ENCODE measurements around the gene HSPB2. TPM values are rescaled to one million over a fixed set of nuclear protein-coding genes. Genes with fewer than 3 reads are reported as not detected.

HSPB2 gene
- total RNA-seq, 2 donors from 2014 or later: not detected

DNA sequence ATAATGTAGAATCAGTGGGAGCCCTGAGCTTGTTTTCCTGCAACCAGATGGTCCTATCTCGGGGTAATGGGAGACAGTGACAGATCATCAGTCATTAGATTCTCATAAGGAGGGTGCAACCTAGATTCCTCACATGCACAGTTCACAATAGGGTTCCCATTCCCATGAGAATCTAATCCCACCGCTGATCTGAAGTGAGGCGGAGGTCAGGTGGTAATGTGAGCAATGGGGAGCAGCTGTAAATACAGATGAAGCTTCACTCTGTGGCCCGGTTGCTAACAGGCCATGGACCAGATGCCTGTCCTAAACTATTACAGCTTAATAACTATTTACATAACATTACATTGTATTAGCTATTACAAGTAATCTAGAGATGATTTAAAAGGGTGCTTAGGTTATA lies 41.6 kb downstream of the HSPB2 start:
- peaks cover 5% of the 10 kb centered on the region for H3K36me3 Mint-ChIP-seq (ENCODE audit: low read depth)
- peaks cover 3% of the 10 kb centered on the region for H3K4me1 Mint-ChIP-seq
- no peaks in the 10 kb centered on the region for H3K9me3 ChIP-seq (ENCODE audit: control insufficient read depth, low read length, poor library complexity, severe bottlenecking)
- DNase-seq: no peak
- no peak overlapping the region for H3K27ac Mint-ChIP-seq
- peaks cover 13% of the 10 kb centered on the region for H3K27me3 Mint-ChIP-seq
- no peak for ATAC-seq
- no peak overlapping the region for H3K4me3 Mint-ChIP-seq

GRCh38 chr11:111957663-111958444 lies 45.3 kb downstream of the HSPB2 start:
- Mint-ChIP-seq H3K4me1 (peaks cover 2% of the 10 kb centered on the region), H3K4me3 (no peak overlapping the region), H3K27me3 (peaks cover 5% of the 10 kb centered on the region), H3K36me3 (ENCODE audit: low read depth) (peaks cover 2% of the 10 kb centered on the region), H3K27ac (no peak overlapping the region)
- ATAC-seq (no peak), DNase-seq (no peak)
- H3K9me3 ChIP-seq (ENCODE audit: control insufficient read depth, low read length, poor library complexity, severe bottlenecking): no peaks in the 10 kb centered on the region

DNA sequence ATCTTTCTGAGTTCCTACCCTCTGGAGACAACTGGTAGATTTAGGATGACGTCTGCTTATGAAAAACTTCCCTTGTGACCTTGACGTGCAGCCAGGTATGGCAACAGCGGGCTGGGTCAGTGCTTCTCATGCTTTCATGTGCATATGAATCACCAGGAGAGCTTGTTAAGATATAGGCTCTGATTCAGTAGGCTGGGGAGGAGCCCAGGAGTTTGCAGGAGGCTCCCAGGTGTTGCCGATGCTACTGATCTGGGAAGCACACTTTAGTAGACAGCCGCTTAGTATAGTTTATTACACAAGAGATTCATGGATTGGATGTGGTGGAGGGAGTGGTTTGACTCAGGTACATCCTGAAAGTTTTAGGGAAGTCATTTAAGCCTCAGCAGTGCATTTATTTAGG lies 48.4 kb downstream of the HSPB2 start:
- Mint-ChIP-seq H3K4me3 (no peak overlapping the region), H3K27me3 (peaks cover 5% of the 10 kb centered on the region), H3K36me3 (ENCODE audit: low read depth) (no peaks in the 10 kb centered on the region), H3K27ac (no peak overlapping the region), H3K4me1 (peaks cover 2% of the 10 kb centered on the region)
- ATAC-seq (no peak), DNase-seq (no peak)
- H3K9me3 ChIP-seq (ENCODE audit: control insufficient read depth, low read length, poor library complexity, severe bottlenecking): no peaks in the 10 kb centered on the region

GRCh38 chr11:111961389-111962300 lies 49.1 kb downstream of the HSPB2 start:
- Mint-ChIP-seq H3K27ac (no peak overlapping the region), H3K4me3 (no peak overlapping the region), H3K4me1 (peaks cover 2% of the 10 kb centered on the region), H3K36me3 (ENCODE audit: low read depth) (no peaks in the 10 kb centered on the region), H3K27me3 (peaks cover 5% of the 10 kb centered on the region)
- ATAC-seq (no peak), DNase-seq (no peak)
- H3K9me3 ChIP-seq (ENCODE audit: control insufficient read depth, low read length, poor library complexity, severe bottlenecking): no peaks in the 10 kb centered on the region

Other genes starting within 250 kb of the HSPB2 start
- 10 to 100 TPM; 26.4 to 32.0 TPM for gene PPP2R1B, start 146.3 kb upstream of the HSPB2 start, total RNA-seq
- gene ALG9, start 41.2 kb upstream of the HSPB2 start, total RNA-seq: 10 to 100 TPM; 22.7 to 33.9 TPM
- 1 to 10 TPM; 2.5 to 3.1 TPM for gene FDXACB1, start 33.6 kb upstream of the HSPB2 start, total RNA-seq
- 10 to 100 TPM; 19.0 to 23.8 TPM for gene CFAP68, start 33.2 kb upstream of the HSPB2 start, total RNA-seq
- not detected for gene CRYAB, start 964 bp upstream of the HSPB2 start, total RNA-seq
- not detected for gene C11orf52, start 6.2 kb downstream of the HSPB2 start, total RNA-seq
- under 1 TPM; 0.42 to 0.96 TPM for gene DIXDC1, start 24.6 kb downstream of the HSPB2 start, total RNA-seq
- gene DLAT, start 112.7 kb downstream of the HSPB2 start, total RNA-seq: 10 to 100 TPM; 13.8 to 16.1 TPM
- gene PIH1D2, start 161.3 kb downstream of the HSPB2 start, total RNA-seq: under 1 TPM in 1 of 2 donors, not detected in 1; 0.23 TPM
- 10 to 100 TPM in 1 of 2 donors, 1 to 10 TPM in 1; 9.8 to 12.8 TPM for gene NKAPD1, start 161.6 kb downstream of the HSPB2 start, total RNA-seq
- gene TIMM8B, start 174.0 kb downstream of the HSPB2 start, total RNA-seq: 10 to 100 TPM; 12.0 to 16.0 TPM
- 10 to 100 TPM; 37.7 to 40.8 TPM for gene SDHD, start 174.1 kb downstream of the HSPB2 start, total RNA-seq